ENCODE measurements around the gene TYMS. TPM values are rescaled to one million over a fixed set of nuclear protein-coding genes. Genes with fewer than 3 reads are reported as not detected.
A peak's percentile ranks its signal among the peaks of the same experiment; 100 is the strongest.

The TYMS gene
- polyA plus RNA-seq, 3 donors, result not detected

- no peak overlapping the region for H3K4me2 ChIP-seq (replicated peaks; ENCODE audit: extremely low read depth, low read length, poor library complexity, severe bottlenecking)
- peaks cover 19% of the 10 kb centered on the region for H3K79me2 ChIP-seq (ENCODE audit: insufficient read depth, low read length)
- H3K4me1 ChIP-seq (ENCODE audit: control insufficient read depth in 1 of 2, insufficient read depth in 2 of 2, low read length in 2 of 2), result peaks cover 6 to 13% of the 10 kb centered on the region in 2 donors
- no peak overlapping the region for H3K9ac ChIP-seq (ENCODE audit: insufficient read depth, low read length, poor library complexity, severe bottlenecking)
- H3K27me3 ChIP-seq (ENCODE audit: control insufficient read depth in 2 of 2, insufficient read depth in 2 of 2, low read length in 2 of 2), result peaks cover 5 to 15% of the 10 kb centered on the region in 2 donors
- H3K4me3 ChIP-seq (replicated peaks in 1 of 3; ENCODE audit: low read depth in 2 of 3, low read length in 3 of 3), result no peak overlapping the region
- TF ChIP-seq CTCF (IDR thresholded peaks at IDR 0.05), result no peak
- no peak for DNase-seq
- no peak overlapping the region for H2AFZ ChIP-seq (ENCODE audit: insufficient read depth, low read depth, low read length, poor library complexity, severe bottlenecking)
- H3K27me3 Mint-ChIP-seq (ENCODE audit: low read depth in 3 of 3), result peaks cover 18 to 31% (median 23%) of the 10 kb centered on the region in 3 donors
- WGBS (ENCODE audit: insufficient coverage), result 100% methylated on average over 1 of the region's 1 CpG
- peak overlapping the region in 1 of 7 donors; percentile 12 for H3K27ac Mint-ChIP-seq
- H3K9me3 ChIP-seq (replicated peaks in 1 of 2; ENCODE audit: control insufficient read depth in 1 of 2, insufficient read depth in 1 of 2, low read length in 2 of 2), result peaks cover 0 to 5% of the 10 kb centered on the region in 2 donors
- H3K27ac ChIP-seq (ENCODE audit: low read depth in 1 of 2, low read length in 2 of 2), result no peak overlapping the region
- no peaks in the 10 kb centered on the region for H4K20me1 ChIP-seq (ENCODE audit: insufficient read depth, low read length)
- H3K4me3 Mint-ChIP-seq, result no peak overlapping the region
- H3K9me3 Mint-ChIP-seq, result peaks cover 0 to 10% (median 4%) of the 10 kb centered on the region in 7 donors
- peaks cover 26 to 30% of the 10 kb centered on the region in 2 donors for H3K36me3 Mint-ChIP-seq
- intact Hi-C loops (cut with micrococcal nuclease), result loop anchor here in 1 of 2 donors (5.0 kb wide), 2 partner anchors 37 to 442 kb away; partner anchors contain the start of gene THOC1
- H3K36me3 ChIP-seq (replicated peaks in 1 of 2; ENCODE audit: control insufficient read depth in 1 of 2, insufficient read depth in 2 of 2, low read length in 2 of 2), result no peaks in the 10 kb centered on the region
- peaks cover 7% of the 10 kb centered on the region for H3K4me1 Mint-ChIP-seq
Observed at GRCh38 chr18:709771-710170, 52.3 kb downstream of the TYMS start.

GRCh38 chr18:710418-711300 is 53.2 kb downstream of the TYMS start:
- H3K4me1 Mint-ChIP-seq, result peaks cover 7% of the 10 kb centered on the region

More at GRCh38 chr18:710418-711300, 53.2 kb downstream of the TYMS start:
- no peak overlapping the region for H3K27ac ChIP-seq (ENCODE audit: low read depth in 1 of 2, low read length in 2 of 2)
- Mint-ChIP-seq H3K9me3 (peaks cover 0 to 10% (median 4%) of the 10 kb centered on the region in 7 donors), H3K27ac (peak overlapping the region in 5 of 7 donors; percentile 42 to 98 (median 93)), H3K4me3 (peak overlapping the region; percentile 86 to 92), H3K27me3 (ENCODE audit: low read depth in 3 of 3) (peaks cover 22 to 38% (median 28%) of the 10 kb centered on the region in 3 donors), H3K36me3 (peaks cover 17 to 21% of the 10 kb centered on the region in 2 donors)
- H3K4me1 ChIP-seq (ENCODE audit: control insufficient read depth in 1 of 2, insufficient read depth in 2 of 2, low read length in 2 of 2), result peaks cover 6 to 13% of the 10 kb centered on the region in 2 donors
- H3K4me2 ChIP-seq (replicated peaks; ENCODE audit: extremely low read depth, low read length, poor library complexity, severe bottlenecking), result peak overlapping the region; percentile 86
- no peak for DNase-seq
- H2AFZ ChIP-seq (ENCODE audit: insufficient read depth, low read depth, low read length, poor library complexity, severe bottlenecking), result peak overlapping the region; percentile 67
- H3K36me3 ChIP-seq (replicated peaks in 1 of 2; ENCODE audit: control insufficient read depth in 1 of 2, insufficient read depth in 2 of 2, low read length in 2 of 2), result no peaks in the 10 kb centered on the region
- H4K20me1 ChIP-seq (ENCODE audit: insufficient read depth, low read length), result no peaks in the 10 kb centered on the region
- peak overlapping the region; percentile 73 for H3K9ac ChIP-seq (ENCODE audit: insufficient read depth, low read length, poor library complexity, severe bottlenecking)
- TF ChIP-seq CTCF (IDR thresholded peaks at IDR 0.05), result no peak
- H3K4me3 ChIP-seq (replicated peaks in 1 of 3; ENCODE audit: low read depth in 2 of 3, low read length in 3 of 3), result peak overlapping the region in 2 of 3 experiments; percentile 77 to 91
- intact Hi-C loops (cut with micrococcal nuclease), result loop anchor here in 1 of 2 donors (5.0 kb wide), 2 partner anchors 38 to 443 kb away; partner anchors contain the start of gene THOC1
- H3K9me3 ChIP-seq (replicated peaks in 1 of 2; ENCODE audit: control insufficient read depth in 1 of 2, insufficient read depth in 1 of 2, low read length in 2 of 2), result peaks cover 0 to 5% of the 10 kb centered on the region in 2 donors
- peaks cover 6 to 19% of the 10 kb centered on the region in 2 donors for H3K27me3 ChIP-seq (ENCODE audit: control insufficient read depth in 2 of 2, insufficient read depth in 2 of 2, low read length in 2 of 2)
- H3K79me2 ChIP-seq (ENCODE audit: insufficient read depth, low read length), result peaks cover 19% of the 10 kb centered on the region
- no CpG with 5 or more reads among the region's 3 CpGs for WGBS (ENCODE audit: insufficient coverage)
